ENCODE measurements around the gene DLK2.

DLK2 gene

GRCh38 chr6:43451348-43451747, 4.0 kb downstream of the DLK2 start:
- Histone ChIP-seq H2AFZ (ENCODE audit: low read depth, low read length, severe bottlenecking) (no peak overlapping the region), H3K4me3 (ENCODE audit: insufficient read depth, low read length, poor library complexity, severe bottlenecking) (no peak overlapping the region), H3K36me3 (ENCODE audit: low read length) (0 out of 2 replicates have a peak, but pooled peaks cover 6% of the 10 kb centered on the region), H3K27ac (ENCODE audit: low read depth, low read length) (no peak overlapping the region), H3K9ac (ENCODE audit: low read length) (no peak overlapping the region), H3K4me2 (ENCODE audit: low read depth, low read length, poor library complexity, severe bottlenecking) (no peak overlapping the region), H3K27me3 (ENCODE audit: low read length) (no peaks in the 10 kb centered on the region), H3K9me3 (ENCODE audit: insufficient read depth, low read length) (no peaks in the 10 kb centered on the region), H3F3A (ENCODE audit: insufficient read depth) (peaks cover 12% of the 10 kb centered on the region), H4K20me1 (ENCODE audit: low read depth, low read length) (no peaks in the 10 kb centered on the region), H3K9me2 (replicated peaks; ENCODE audit: insufficient read depth, low read length) (no peaks in the 10 kb centered on the region), H3K79me2 (ENCODE audit: insufficient read depth, low read length) (no peaks in the 10 kb centered on the region)
- TF ChIP-seq, protein P1, sequence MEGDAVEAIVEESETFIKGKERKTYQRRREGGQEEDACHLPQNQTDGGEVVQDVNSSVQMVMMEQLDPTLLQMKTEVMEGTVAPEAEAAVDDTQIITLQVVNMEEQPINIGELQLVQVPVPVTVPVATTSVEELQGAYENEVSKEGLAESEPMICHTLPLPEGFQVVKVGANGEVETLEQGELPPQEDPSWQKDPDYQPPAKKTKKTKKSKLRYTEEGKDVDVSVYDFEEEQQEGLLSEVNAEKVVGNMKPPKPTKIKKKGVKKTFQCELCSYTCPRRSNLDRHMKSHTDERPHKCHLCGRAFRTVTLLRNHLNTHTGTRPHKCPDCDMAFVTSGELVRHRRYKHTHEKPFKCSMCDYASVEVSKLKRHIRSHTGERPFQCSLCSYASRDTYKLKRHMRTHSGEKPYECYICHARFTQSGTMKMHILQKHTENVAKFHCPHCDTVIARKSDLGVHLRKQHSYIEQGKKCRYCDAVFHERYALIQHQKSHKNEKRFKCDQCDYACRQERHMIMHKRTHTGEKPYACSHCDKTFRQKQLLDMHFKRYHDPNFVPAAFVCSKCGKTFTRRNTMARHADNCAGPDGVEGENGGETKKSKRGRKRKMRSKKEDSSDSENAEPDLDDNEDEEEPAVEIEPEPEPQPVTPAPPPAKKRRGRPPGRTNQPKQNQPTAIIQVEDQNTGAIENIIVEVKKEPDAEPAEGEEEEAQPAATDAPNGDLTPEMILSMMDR (IDR thresholded peaks at IDR 0.05; ENCODE audit: insufficient read depth, low read length, poor library complexity, severe bottlenecking), result no peak
- TF ChIP-seq EZH2phosphoT487 (conservative IDR thresholded peaks at IDR 0.05; ENCODE audit: low read length), result no peak

DNA sequence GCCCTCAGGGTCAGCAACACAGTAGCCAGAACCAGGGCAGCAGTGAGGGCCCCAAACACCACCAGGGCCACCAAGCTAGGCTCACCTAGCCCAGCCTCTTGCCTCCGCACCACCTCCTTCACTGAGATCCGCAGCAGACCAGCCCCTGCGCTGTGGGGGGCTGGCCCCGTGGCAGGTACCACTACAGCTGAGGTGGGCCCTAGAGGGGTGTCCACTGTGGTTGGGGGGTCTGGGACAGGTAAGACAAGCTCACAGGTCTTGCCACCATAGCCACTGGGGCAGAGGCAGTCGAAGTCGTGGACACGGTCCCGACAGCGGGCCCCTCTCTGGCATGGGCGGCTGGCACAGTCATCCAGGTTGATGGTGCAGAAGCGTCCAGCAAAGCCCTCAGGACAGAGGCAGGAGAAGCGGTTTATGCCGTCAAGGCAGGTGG, 4.6 kb downstream of the DLK2 start:
- no peak overlapping the region for H3K9ac ChIP-seq (ENCODE audit: low read length)
- TF ChIP-seq, protein P1 (IDR thresholded peaks at IDR 0.05; ENCODE audit: insufficient read depth, low read length, poor library complexity, severe bottlenecking), result no peak
- no peak for TF ChIP-seq EZH2phosphoT487 (conservative IDR thresholded peaks at IDR 0.05; ENCODE audit: low read length)
- peaks cover 12% of the 10 kb centered on the region for H3F3A ChIP-seq (ENCODE audit: insufficient read depth)
- no peak overlapping the region for H3K4me3 ChIP-seq (ENCODE audit: insufficient read depth, low read length, poor library complexity, severe bottlenecking)
- H3K4me2 ChIP-seq (ENCODE audit: low read depth, low read length, poor library complexity, severe bottlenecking), result no peak overlapping the region
- no peak overlapping the region for H3K27ac ChIP-seq (ENCODE audit: low read depth, low read length)
- no peaks in the 10 kb centered on the region for H3K9me2 ChIP-seq (replicated peaks; ENCODE audit: insufficient read depth, low read length)
- H2AFZ ChIP-seq (ENCODE audit: low read depth, low read length, severe bottlenecking), result no peak overlapping the region
- no peaks in the 10 kb centered on the region for H3K9me3 ChIP-seq (ENCODE audit: insufficient read depth, low read length)
- H3K36me3 ChIP-seq (ENCODE audit: low read length), result 0 out of 2 replicates have a peak, but pooled peaks cover 6% of the 10 kb centered on the region
- no peaks in the 10 kb centered on the region for H3K79me2 ChIP-seq (ENCODE audit: insufficient read depth, low read length)
- H4K20me1 ChIP-seq (ENCODE audit: low read depth, low read length), result no peaks in the 10 kb centered on the region
- no peaks in the 10 kb centered on the region for H3K27me3 ChIP-seq (ENCODE audit: low read length)

DNA sequence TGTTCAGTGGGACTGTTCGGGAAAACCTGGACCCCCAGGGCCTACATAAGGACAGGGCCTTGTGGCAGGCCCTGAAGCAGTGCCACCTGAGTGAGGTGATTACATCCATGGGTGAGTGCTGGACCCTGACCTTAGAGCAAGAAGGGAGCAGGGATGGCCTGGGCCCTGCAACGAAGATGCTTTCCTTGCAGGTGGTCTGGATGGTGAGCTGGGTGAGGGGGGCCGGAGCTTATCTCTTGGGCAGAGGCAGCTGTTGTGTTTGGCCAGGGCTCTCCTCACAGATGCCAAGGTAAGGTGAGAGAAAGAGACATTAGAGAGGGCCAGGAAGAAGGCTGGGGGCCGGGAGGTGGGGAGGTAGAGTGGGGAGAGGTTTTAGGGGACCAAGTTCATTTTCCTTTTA, 6.4 kb downstream of the DLK2 start:
- H3F3A ChIP-seq (ENCODE audit: insufficient read depth), result peaks cover 8% of the 10 kb centered on the region
- no peak overlapping the region for H3K9ac ChIP-seq (ENCODE audit: low read length)
- H4K20me1 ChIP-seq (ENCODE audit: low read depth, low read length), result no peaks in the 10 kb centered on the region
- H3K4me3 ChIP-seq (ENCODE audit: insufficient read depth, low read length, poor library complexity, severe bottlenecking), result no peak overlapping the region
- H3K9me2 ChIP-seq (replicated peaks; ENCODE audit: insufficient read depth, low read length), result no peaks in the 10 kb centered on the region
- no peaks in the 10 kb centered on the region for H3K79me2 ChIP-seq (ENCODE audit: insufficient read depth, low read length)
- H2AFZ ChIP-seq (ENCODE audit: low read depth, low read length, severe bottlenecking), result no peak overlapping the region
- 0 out of 2 replicates have a peak, but pooled peaks cover 6% of the 10 kb centered on the region for H3K36me3 ChIP-seq (ENCODE audit: low read length)
- H3K27me3 ChIP-seq (ENCODE audit: low read length), result no peaks in the 10 kb centered on the region
- no peak overlapping the region for H3K27ac ChIP-seq (ENCODE audit: low read depth, low read length)
- TF ChIP-seq EZH2phosphoT487 (conservative IDR thresholded peaks at IDR 0.05; ENCODE audit: low read length), result no peak
- TF ChIP-seq, protein P1 (IDR thresholded peaks at IDR 0.05; ENCODE audit: insufficient read depth, low read length, poor library complexity, severe bottlenecking), result no peak
- no peak overlapping the region for H3K4me2 ChIP-seq (ENCODE audit: low read depth, low read length, poor library complexity, severe bottlenecking)
- no peaks in the 10 kb centered on the region for H3K9me3 ChIP-seq (ENCODE audit: insufficient read depth, low read length)
